ENCODE measurements around the gene CDK1.

The CDK1 gene

GRCh38 chr10:60799971-60800650 lies 21.8 kb downstream of the CDK1 start:
- Histone ChIP-seq H3K9me3 (ENCODE audit: low read depth, low read length) (no peaks in the 10 kb centered on the region), H3K27ac (no peak overlapping the region), H3K4me3 (no peak overlapping the region), H3K36me3 (ENCODE audit: insufficient read depth, low read length) (peaks cover 11% of the 10 kb centered on the region; the same call in 1 of the 2 replicates), H3K9ac (ENCODE audit: insufficient read length) (no peak overlapping the region)
- TF ChIP-seq FOXP2 (optimal IDR thresholded peaks at IDR 0.05; ENCODE audit: control extremely low read depth, extremely low read length, insufficient read depth) (no peak), EZH2 (IDR thresholded peaks at IDR 0.05) (no peak), POLR2AphosphoS5 (IDR thresholded peaks at IDR 0.05; ENCODE audit: borderline replicate concordance, low read depth, low read length) (no peak)
- DNase-seq (ENCODE audit: low read depth, low spot score): no peak

DNA sequence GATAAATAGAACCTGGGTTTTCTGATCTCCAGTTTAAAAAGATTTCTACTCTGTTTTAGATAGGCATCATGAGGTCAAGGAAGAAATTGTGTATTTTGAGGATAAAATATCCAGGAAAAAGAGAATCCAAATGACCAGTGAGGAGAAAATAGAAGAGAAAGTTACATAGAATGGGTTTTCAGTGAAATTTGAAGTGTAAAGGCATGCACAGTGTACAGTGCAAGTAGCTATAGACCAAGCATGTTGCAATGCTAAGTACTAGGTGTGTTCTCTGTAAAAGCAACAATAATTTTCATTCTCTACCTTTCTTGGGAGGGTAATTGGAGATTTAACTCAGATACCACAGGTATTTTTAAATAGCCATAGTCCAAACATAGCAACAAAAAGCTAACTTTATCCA lies 22.6 kb downstream of the CDK1 start:
- Histone ChIP-seq H3K27ac (0 out of 2 replicates have a peak overlapping the region, but pooled peaks have one; percentile 36), H3K36me3 (ENCODE audit: insufficient read depth, low read length) (peaks cover 5% of the 10 kb centered on the region; the same call in 1 of the 2 replicates), H3K9me3 (ENCODE audit: low read depth, low read length) (no peaks in the 10 kb centered on the region), H3K4me3 (no peak overlapping the region), H3K9ac (ENCODE audit: insufficient read length) (no peak overlapping the region)
- no peak for TF ChIP-seq POLR2AphosphoS5 (IDR thresholded peaks at IDR 0.05; ENCODE audit: borderline replicate concordance, low read depth, low read length)
- no peak for TF ChIP-seq EZH2 (IDR thresholded peaks at IDR 0.05)
- no peak for TF ChIP-seq FOXP2 (optimal IDR thresholded peaks at IDR 0.05; ENCODE audit: control extremely low read depth, extremely low read length, insufficient read depth)
- DNase-seq (ENCODE audit: low read depth, low spot score): no peak

DNA sequence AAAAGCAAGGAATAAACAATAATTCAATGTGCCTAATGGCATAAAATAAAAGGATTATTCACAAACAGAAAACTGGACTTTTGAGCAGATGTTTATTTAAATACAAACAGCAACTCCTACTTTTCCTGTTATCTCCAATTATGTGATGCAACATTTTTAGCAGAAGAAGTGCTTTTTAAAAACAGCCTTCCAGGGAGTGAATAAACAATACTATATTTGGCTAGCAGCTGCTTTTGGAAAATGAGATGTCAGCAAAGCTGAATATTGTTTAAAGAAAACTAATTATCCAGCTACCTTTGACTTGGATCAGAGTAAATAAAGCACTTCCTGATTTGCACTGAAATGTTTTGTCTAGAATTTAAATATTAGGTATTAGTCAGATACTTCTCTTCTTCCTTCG lies 23.2 kb downstream of the CDK1 start:
- Histone ChIP-seq H3K4me3 (no peak overlapping the region), H3K9me3 (ENCODE audit: low read depth, low read length) (no peaks in the 10 kb centered on the region), H3K27ac (peak overlapping the region; percentile 36; the same call in 1 of the 2 replicates), H3K9ac (ENCODE audit: insufficient read length) (no peak overlapping the region), H3K36me3 (ENCODE audit: insufficient read depth, low read length) (peaks cover 5% of the 10 kb centered on the region; the same call in 1 of the 2 replicates)
- DNase-seq (ENCODE audit: low read depth, low spot score): no peak
- no peak for TF ChIP-seq POLR2AphosphoS5 (IDR thresholded peaks at IDR 0.05; ENCODE audit: borderline replicate concordance, low read depth, low read length)
- no peak for TF ChIP-seq FOXP2 (optimal IDR thresholded peaks at IDR 0.05; ENCODE audit: control extremely low read depth, extremely low read length, insufficient read depth)
- TF ChIP-seq EZH2 (IDR thresholded peaks at IDR 0.05): no peak

GRCh38 chr10:60803433-60803832 lies 25.2 kb downstream of the CDK1 start:
- H3K27ac ChIP-seq: no peak overlapping the region
- no peak overlapping the region for H3K9ac ChIP-seq (ENCODE audit: insufficient read length)
- TF ChIP-seq POLR2AphosphoS5 (IDR thresholded peaks at IDR 0.05; ENCODE audit: borderline replicate concordance, low read depth, low read length) (no peak), FOXP2 (optimal IDR thresholded peaks at IDR 0.05; ENCODE audit: control extremely low read depth, extremely low read length, insufficient read depth) (no peak)
- H3K9me3 ChIP-seq (ENCODE audit: low read depth, low read length): no peaks in the 10 kb centered on the region
- no peak overlapping the region for H3K4me3 ChIP-seq
- DNase-seq (ENCODE audit: low read depth, low spot score): no peak
- no peaks in the 10 kb centered on the region for H3K36me3 ChIP-seq (ENCODE audit: insufficient read depth, low read length)

GRCh38 chr10:60803865-60804264 lies 25.6 kb downstream of the CDK1 start:
- DNase-seq (ENCODE audit: low read depth, low spot score): no peak
- TF ChIP-seq EZH2 (IDR thresholded peaks at IDR 0.05) (no peak), FOXP2 (optimal IDR thresholded peaks at IDR 0.05; ENCODE audit: control extremely low read depth, extremely low read length, insufficient read depth) (no peak), POLR2AphosphoS5 (IDR thresholded peaks at IDR 0.05; ENCODE audit: borderline replicate concordance, low read depth, low read length) (no peak)

DNA sequence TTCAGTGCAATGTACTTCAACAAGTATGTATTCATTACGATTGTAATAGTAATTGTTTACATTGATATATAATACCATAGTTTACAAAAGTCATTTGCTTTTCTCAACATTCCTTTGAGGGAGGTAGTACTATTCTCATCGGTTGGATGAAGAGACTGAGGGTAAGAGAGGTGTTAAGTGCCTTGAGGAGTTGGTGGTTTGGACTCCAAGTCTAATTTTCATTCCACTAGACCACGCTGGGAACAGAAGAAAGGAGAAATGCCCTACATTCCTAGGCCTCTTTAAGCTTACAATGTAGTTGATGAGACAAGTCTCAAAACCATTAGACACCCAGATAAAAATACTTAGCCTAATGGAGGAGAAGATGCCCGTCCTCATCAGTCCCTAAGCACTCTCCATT lies 28.6 kb downstream of the CDK1 start:
- Histone ChIP-seq H3K36me3 (ENCODE audit: insufficient read depth, low read length) (no peaks in the 10 kb centered on the region), H3K9ac (ENCODE audit: insufficient read length) (no peak overlapping the region), H3K4me3 (no peak overlapping the region), H3K9me3 (ENCODE audit: low read depth, low read length) (no peaks in the 10 kb centered on the region), H3K27ac (no peak overlapping the region)
- DNase-seq (ENCODE audit: low read depth, low spot score): no peak
- TF ChIP-seq FOXP2 (optimal IDR thresholded peaks at IDR 0.05; ENCODE audit: control extremely low read depth, extremely low read length, insufficient read depth) (no peak), EZH2 (IDR thresholded peaks at IDR 0.05) (no peak), POLR2AphosphoS5 (IDR thresholded peaks at IDR 0.05; ENCODE audit: borderline replicate concordance, low read depth, low read length) (no peak)

More at GRCh38 chr10:60803865-60804264, 25.6 kb downstream of the CDK1 start:
- Histone ChIP-seq H3K4me3 (no peak overlapping the region), H3K9me3 (ENCODE audit: low read depth, low read length) (no peaks in the 10 kb centered on the region), H3K9ac (ENCODE audit: insufficient read length) (no peak overlapping the region), H3K36me3 (ENCODE audit: insufficient read depth, low read length) (no peaks in the 10 kb centered on the region), H3K27ac (no peak overlapping the region)

GRCh38 chr10:60807499-60807898 lies 29.2 kb downstream of the CDK1 start:
- Histone ChIP-seq H3K4me3 (no peak overlapping the region), H3K27ac (no peak overlapping the region), H3K36me3 (ENCODE audit: insufficient read depth, low read length) (no peaks in the 10 kb centered on the region), H3K9ac (ENCODE audit: insufficient read length) (no peak overlapping the region), H3K9me3 (ENCODE audit: low read depth, low read length) (no peaks in the 10 kb centered on the region)
- no peak for TF ChIP-seq EZH2 (IDR thresholded peaks at IDR 0.05)
- no peak for DNase-seq (ENCODE audit: low read depth, low spot score)

GRCh38 chr10:60808036-60808435 lies 29.8 kb downstream of the CDK1 start:
- Histone ChIP-seq H3K9ac (ENCODE audit: insufficient read length) (no peak overlapping the region), H3K4me3 (no peak overlapping the region), H3K9me3 (ENCODE audit: low read depth, low read length) (no peaks in the 10 kb centered on the region), H3K36me3 (ENCODE audit: insufficient read depth, low read length) (no peaks in the 10 kb centered on the region), H3K27ac (no peak overlapping the region)
- TF ChIP-seq FOXP2 (optimal IDR thresholded peaks at IDR 0.05; ENCODE audit: control extremely low read depth, extremely low read length, insufficient read depth): no peak
- TF ChIP-seq EZH2 (IDR thresholded peaks at IDR 0.05): no peak
- no peak for TF ChIP-seq POLR2AphosphoS5 (IDR thresholded peaks at IDR 0.05; ENCODE audit: borderline replicate concordance, low read depth, low read length)
- no peak for DNase-seq (ENCODE audit: low read depth, low spot score)

GRCh38 chr10:60809157-60809556 lies 30.9 kb downstream of the CDK1 start:
- no peaks in the 10 kb centered on the region for H3K9me3 ChIP-seq (ENCODE audit: low read depth, low read length)
- DNase-seq (ENCODE audit: low read depth, low spot score): no peak
- no peak for TF ChIP-seq POLR2AphosphoS5 (IDR thresholded peaks at IDR 0.05; ENCODE audit: borderline replicate concordance, low read depth, low read length)
- no peak for TF ChIP-seq EZH2 (IDR thresholded peaks at IDR 0.05)
- TF ChIP-seq FOXP2 (optimal IDR thresholded peaks at IDR 0.05; ENCODE audit: control extremely low read depth, extremely low read length, insufficient read depth): no peak
- H3K36me3 ChIP-seq (ENCODE audit: insufficient read depth, low read length): no peaks in the 10 kb centered on the region
- H3K4me3 ChIP-seq: no peak overlapping the region
- H3K27ac ChIP-seq: no peak overlapping the region
- H3K9ac ChIP-seq (ENCODE audit: insufficient read length): no peak overlapping the region

Data from SK-N-MC (cell line).